ENCODE data around the gene SLC4A2.

GRCh38 chr7:151010307-151011096 lies 48.9 kb upstream of the SLC4A2 start:
- TF ChIP-seq POLR2A (IDR thresholded peaks at IDR 0.05) (no peak), POLR2AphosphoS5 (IDR thresholded peaks at IDR 0.05; ENCODE audit: insufficient read depth in 1 of 2, low read depth in 1 of 2) (no peak)
- TF ChIP-seq, protein P1, sequence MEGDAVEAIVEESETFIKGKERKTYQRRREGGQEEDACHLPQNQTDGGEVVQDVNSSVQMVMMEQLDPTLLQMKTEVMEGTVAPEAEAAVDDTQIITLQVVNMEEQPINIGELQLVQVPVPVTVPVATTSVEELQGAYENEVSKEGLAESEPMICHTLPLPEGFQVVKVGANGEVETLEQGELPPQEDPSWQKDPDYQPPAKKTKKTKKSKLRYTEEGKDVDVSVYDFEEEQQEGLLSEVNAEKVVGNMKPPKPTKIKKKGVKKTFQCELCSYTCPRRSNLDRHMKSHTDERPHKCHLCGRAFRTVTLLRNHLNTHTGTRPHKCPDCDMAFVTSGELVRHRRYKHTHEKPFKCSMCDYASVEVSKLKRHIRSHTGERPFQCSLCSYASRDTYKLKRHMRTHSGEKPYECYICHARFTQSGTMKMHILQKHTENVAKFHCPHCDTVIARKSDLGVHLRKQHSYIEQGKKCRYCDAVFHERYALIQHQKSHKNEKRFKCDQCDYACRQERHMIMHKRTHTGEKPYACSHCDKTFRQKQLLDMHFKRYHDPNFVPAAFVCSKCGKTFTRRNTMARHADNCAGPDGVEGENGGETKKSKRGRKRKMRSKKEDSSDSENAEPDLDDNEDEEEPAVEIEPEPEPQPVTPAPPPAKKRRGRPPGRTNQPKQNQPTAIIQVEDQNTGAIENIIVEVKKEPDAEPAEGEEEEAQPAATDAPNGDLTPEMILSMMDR (IDR thresholded peaks at IDR 0.05), result no peak
